Mammary epithelial cell (primary cell): ENCODE data around the gene SMIM31.

Experiments used
- EZH2 ChIP-seq: IDR thresholded peaks from 2 replicates; pipeline ENCODE4 v1.6.1; 2012; ENCODE audit warnings: low read length, inconsistent platforms, borderline replicate concordance
- TF ChIP-seq, protein P1 (sequence below), 2 donors: IDR thresholded peaks in 1 of 2; conservative IDR thresholded peaks in 1 of 2; 2 replicates each; pipeline ENCODE4 v1.5.1; 2011 to 2012; ENCODE audit warnings: inconsistent platforms in 2 of 2, low read length in 2 of 2, mild to moderate bottlenecking in 2 of 2, control low read depth in 1 of 2, low read depth in 1 of 2; ENCODE audit not compliant: insufficient read depth in 1 of 2; ENCODE audit errors: extremely low read depth in 1 of 2

DNA sequence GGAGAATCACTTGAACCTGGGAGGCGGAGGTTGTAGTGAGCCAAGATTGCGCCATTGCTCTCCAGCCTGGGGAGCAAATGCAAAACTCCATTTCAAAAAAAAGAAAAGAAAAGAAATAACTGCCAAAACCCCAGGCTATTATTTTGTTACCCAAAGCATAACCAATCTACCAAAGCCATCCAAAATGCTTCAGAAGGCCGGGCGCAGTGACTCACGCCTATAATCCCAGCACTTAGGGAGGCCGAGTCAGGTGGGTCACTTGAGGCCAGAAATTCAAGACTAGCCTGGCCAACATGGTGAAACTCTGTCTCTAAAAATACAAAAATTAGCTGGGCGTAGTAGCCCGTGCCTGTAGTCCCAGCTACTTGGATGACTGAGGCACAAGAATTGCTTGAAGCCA, 49.8 kb downstream of the SMIM31 start:
- TF ChIP-seq, protein P1, sequence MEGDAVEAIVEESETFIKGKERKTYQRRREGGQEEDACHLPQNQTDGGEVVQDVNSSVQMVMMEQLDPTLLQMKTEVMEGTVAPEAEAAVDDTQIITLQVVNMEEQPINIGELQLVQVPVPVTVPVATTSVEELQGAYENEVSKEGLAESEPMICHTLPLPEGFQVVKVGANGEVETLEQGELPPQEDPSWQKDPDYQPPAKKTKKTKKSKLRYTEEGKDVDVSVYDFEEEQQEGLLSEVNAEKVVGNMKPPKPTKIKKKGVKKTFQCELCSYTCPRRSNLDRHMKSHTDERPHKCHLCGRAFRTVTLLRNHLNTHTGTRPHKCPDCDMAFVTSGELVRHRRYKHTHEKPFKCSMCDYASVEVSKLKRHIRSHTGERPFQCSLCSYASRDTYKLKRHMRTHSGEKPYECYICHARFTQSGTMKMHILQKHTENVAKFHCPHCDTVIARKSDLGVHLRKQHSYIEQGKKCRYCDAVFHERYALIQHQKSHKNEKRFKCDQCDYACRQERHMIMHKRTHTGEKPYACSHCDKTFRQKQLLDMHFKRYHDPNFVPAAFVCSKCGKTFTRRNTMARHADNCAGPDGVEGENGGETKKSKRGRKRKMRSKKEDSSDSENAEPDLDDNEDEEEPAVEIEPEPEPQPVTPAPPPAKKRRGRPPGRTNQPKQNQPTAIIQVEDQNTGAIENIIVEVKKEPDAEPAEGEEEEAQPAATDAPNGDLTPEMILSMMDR (conservative IDR thresholded peaks at IDR 0.05 in 1 of 2, IDR thresholded peaks at IDR 0.05 in 1 of 2; ENCODE audit: extremely low read depth in 1 of 2, insufficient read depth in 1 of 2, low read depth in 1 of 2, low read length in 2 of 2) = no peak
- no peak for TF ChIP-seq EZH2
